HepG2 (cell line): ENCODE results near the gene PNPLA3. TPM values are rescaled to one million over a fixed set of nuclear protein-coding genes. Genes with fewer than 3 reads are reported as not detected.
A peak's percentile ranks its signal among the peaks of the same experiment; 100 is the strongest.

Experiments
- ATAC-seq: fragments of 200-7000 bp; cut with Tn5 transposase; 3 replicates; pipeline ENCODE4 v1.9.1; 2020; ENCODE audit warnings: mild to moderate bottlenecking, moderate library complexity
- BruUV-seq: library from RNA; stranded (reverse); fragments of 400-500 nt; replicated peaks from 2 replicates; lab custom pipeline; 2021; lab: Mats Ljungman, UMichigan
- CTCF ChIA-PET: fragments of 300-600 bp; formaldehyde crosslinking; extraction: SDS; loops from one replicate; lab custom pipeline; 2021; ENCODE audit warnings: low total read pairs, inconsistent platforms, low intra/inter-chr PET ratio; lab: Yijun Ruan, JAX
- POLR2A ChIA-PET: fragments of 350-600 bp; sonication (Branson Sonifier 250); formaldehyde crosslinking; loops from one replicate; lab custom pipeline; 2020; ENCODE audit warnings: antibody characterized with exemption, inconsistent platforms; lab: Yijun Ruan, JAX
- DNase-seq: peaks from one replicate; pipeline ENCODE4 v3.0.0-alpha.2; 2015; ENCODE audit warnings: low spot score
- FAIRE-seq: peaks from 3 replicates; lab custom pipeline; 2011; peaks lifted over from hg19 to GRCh38; lab: Jason Lieb, UNC
- H2AFZ ChIP-seq: one replicate; pipeline ENCODE4 v1.6.1; 2011; ENCODE audit warnings: low read length, inconsistent platforms
- H3K27ac ChIP-seq: fragments of 300-600 bp; 3 replicates; pipeline ENCODE4 v1.8.0; 2011; ENCODE audit warnings: mixed run types, mild to moderate bottlenecking, mixed read lengths, low read length, inconsistent platforms; ENCODE audit not compliant: insufficient read depth; ENCODE audit errors: extremely low read length
- H3K27me3 ChIP-seq, 2 experiments: fragments of 200-600 bp in 1 of 2; 2 replicates in 1 of 2; 3 replicates in 1 of 2; pipeline versions ENCODE4 v1.6.0 to v1.8.0; 2011; ENCODE audit warnings: low read length in 2 of 2, mild to moderate bottlenecking in 2 of 2, moderate library complexity in 2 of 2, inconsistent platforms in 1 of 2; ENCODE audit not compliant: insufficient read depth in 2 of 2, control insufficient read depth in 1 of 2
- H3K36me3 ChIP-seq, 2 experiments: fragments of 200-600 bp in 1 of 2; replicated peaks in 1 of 2; 2 replicates in 1 of 2; 3 replicates in 1 of 2; pipeline versions ENCODE4 v1.5.1 to v1.8.0; 2011; ENCODE audit warnings: low read length in 2 of 2, inconsistent platforms in 1 of 2; ENCODE audit not compliant: insufficient read depth in 2 of 2, control insufficient read depth in 1 of 2
- H3K4me1 ChIP-seq: 2 replicates; pipeline ENCODE4 v1.5.1; 2012; ENCODE audit warnings: low read length, inconsistent platforms; ENCODE audit not compliant: insufficient read depth
- H3K4me2 ChIP-seq: 2 replicates; pipeline ENCODE4 v1.6.0; 2011; ENCODE audit warnings: low read depth, low read length, inconsistent platforms
- H3K4me3 ChIP-seq, 3 experiments: fragments of 200-600 bp in 1 of 3; sonication (generic), shearing (Covaris generic) in 1 of 3; replicated peaks in 1 of 3; 2 replicates each; pipeline ENCODE4 v1.5.1; 2011 to 2016; ENCODE audit warnings: low read length in 3 of 3, inconsistent platforms in 2 of 3, low read depth in 2 of 3, mild to moderate bottlenecking in 2 of 3, control low read depth in 1 of 3, mixed read lengths in 1 of 3; ENCODE audit not compliant: insufficient read depth in 1 of 3
- H3K79me2 ChIP-seq: one replicate; pipeline ENCODE4 v1.6.1; 2011; ENCODE audit warnings: low read length, inconsistent platforms; ENCODE audit not compliant: insufficient read depth
- H3K9ac ChIP-seq: 2 replicates; pipeline ENCODE4 v1.6.0; 2011; ENCODE audit warnings: mild to moderate bottlenecking, low read depth, low read length, inconsistent platforms; ENCODE audit not compliant: insufficient read depth
- H3K9me3 ChIP-seq: 2 replicates; pipeline ENCODE4 v1.5.1; 2012; ENCODE audit warnings: mild to moderate bottlenecking, low read length
- H4K20me1 ChIP-seq: 2 replicates; pipeline ENCODE4 v1.6.0; 2011; ENCODE audit warnings: inconsistent platforms, mild to moderate bottlenecking, low read length, moderate library complexity; ENCODE audit not compliant: insufficient read depth
- ARNT ChIP-seq: fragments of 450-650 bp; IDR thresholded peaks from 2 replicates; pipeline ENCODE4 v1.6.1; 2017
- ATF1 ChIP-seq: IDR thresholded peaks from 2 replicates; pipeline ENCODE4 v1.6.1; 2016; ENCODE audit warnings: mild to moderate bottlenecking, control low read depth
- FOXC1 ChIP-seq: sonication (generic); formaldehyde crosslinking; IDR thresholded peaks from 2 replicates; pipeline ENCODE4 v1.8.0; 2022; ENCODE audit warnings: mild to moderate bottlenecking, missing genetic modification reagents, borderline replicate concordance
- HIC2 ChIP-seq: sonication (generic); formaldehyde crosslinking; IDR thresholded peaks from 2 replicates; pipeline ENCODE4 v1.9.0; 2022; ENCODE audit warnings: low read depth, missing genetic modification reagents
- HMGXB4 ChIP-seq, 2 experiments: sonication (generic) in 1 of 2; formaldehyde crosslinking in 1 of 2; IDR thresholded peaks; 2 replicates each; pipeline versions ENCODE4 v1.4.0 to v1.6.1; 2018 to 2020; ENCODE audit warnings: missing genetic modification reagents in 2 of 2, borderline replicate concordance in 1 of 2, low read depth in 1 of 2, mild to moderate bottlenecking in 1 of 2, missing biosample characterization in 1 of 2
- KDM4B ChIP-seq: sonication (generic); formaldehyde crosslinking; IDR thresholded peaks from 2 replicates; pipeline ENCODE4 v1.4.0; 2020; ENCODE audit warnings: missing genetic modification reagents
- RFXAP ChIP-seq: sonication (generic); formaldehyde crosslinking; IDR thresholded peaks from 2 replicates; pipeline ENCODE4 v1.4.0; 2020; ENCODE audit warnings: missing genetic modification reagents, borderline replicate concordance
- STAG1 ChIP-seq: sonication (generic); formaldehyde crosslinking; IDR thresholded peaks from 2 replicates; pipeline ENCODE4 v1.4.0; 2020; ENCODE audit warnings: missing genetic modification reagents
- TAF15 ChIP-seq: fragments of 200-400 bp; formaldehyde crosslinking; IDR thresholded peaks from one replicate; pipeline ENCODE4 v1.6.1; 2018; ENCODE audit warnings: mild to moderate bottlenecking, low read depth, low read length; ENCODE audit not compliant: poor library complexity, severe bottlenecking
- TCF12 ChIP-seq, 2 experiments: fragments of 450-650 bp in 1 of 2; sonication (generic) in 1 of 2; formaldehyde crosslinking in 1 of 2; IDR thresholded peaks; 2 replicates each; pipeline versions ENCODE4 v1.6.1 to v1.8.0; 2017 to 2022; ENCODE audit warnings: antibody characterized with exemption in 1 of 2, mild to moderate bottlenecking in 1 of 2, missing genetic modification reagents in 1 of 2, moderate library complexity in 1 of 2
- USF2 ChIP-seq, 2 experiments: sonication (generic) in 1 of 2; formaldehyde crosslinking in 1 of 2; IDR thresholded peaks; 2 replicates each; pipeline versions ENCODE4 v1.5.1 to v1.6.1; 2011 to 2020; ENCODE audit warnings: borderline replicate concordance in 1 of 2, low read depth in 1 of 2, low read length in 1 of 2, mild to moderate bottlenecking in 1 of 2, missing genetic modification reagents in 1 of 2, moderate library complexity in 1 of 2
- ZNF256 ChIP-seq: sonication (generic); formaldehyde crosslinking; conservative IDR thresholded peaks from 2 replicates; pipeline ENCODE4 v1.4.0; 2020; ENCODE audit warnings: missing genetic modification reagents
- ZNF414 ChIP-seq: sonication (generic); formaldehyde crosslinking; IDR thresholded peaks from 2 replicates; pipeline ENCODE4 v1.5.0; 2020; ENCODE audit warnings: missing genetic modification reagents
- ZNF546 ChIP-seq: sonication (generic); formaldehyde crosslinking; conservative IDR thresholded peaks from 2 replicates; pipeline ENCODE4 v1.8.1; 2023; ENCODE audit warnings: mild to moderate bottlenecking, missing genetic modification reagents
- WGBS: methylation state at CpG from one replicate; pipeline ENCODE4 v1.1.6; 2017; ENCODE audit warnings: low lambda C conversion rate; 5-methylcytosine and 5-hydroxymethylcytosine counted together
- in situ Hi-C: cut with HindIII; loops from 2 replicates; pipeline ENCODE4 v1.10.0; 2017; ENCODE audit warnings: low pct_unique_long_range_greater_than_20kb; ENCODE audit not compliant: extremely low pct_ligation_motif_present
- intact Hi-C: fragments of 100-400 bp; cut with micrococcal nuclease; formaldehyde crosslinking; loops from one replicate; pipeline ENCODE4 v1.10.0; 2022; ENCODE audit not compliant: unreplicated experiment
- polyA plus RNA-seq, 8 experiments: library from polyadenylated mRNA; depleted of rRNA in 3 of 8; stranded (reverse) in 7 of 8; unstranded in 1 of 8; fragments of >200 nt; fragmentation: Illumina TruSeq in 4 of 8; extraction: Trizol in 4 of 8; gene quantifications; 2 replicates each; pipeline versions ENCODE4 v1.2.1 to v1.2.3, GENCODE V29; 2011 to 2016; ENCODE audit warnings: low read depth in 4 of 8, missing spikeins in 1 of 8, mixed read lengths in 1 of 8; ENCODE audit not compliant: insufficient read depth in 1 of 8
- total RNA-seq, 5 experiments: library from RNA; depleted of rRNA; stranded (reverse); fragments of >200 nt; fragmentation: Illumina TruSeq; extraction: Trizol; gene quantifications; 2 replicates each; pipeline ENCODE4 v1.2.3, GENCODE V29; 2016; ENCODE audit warnings: low read depth in 1 of 5

Gene PNPLA3
- total and polyA plus RNA-seq, 2 of the 13 experiments (the other 11 are each of a cell fraction or from before 2014, with no cell fraction given) = 16.9 to 19.8 TPM

GRCh38 chr22:43883012-43883661 is 40.5 kb upstream of the PNPLA3 start:
- peak; percentile 51 for FAIRE-seq
- TF ChIP-seq HMGXB4 (CRISPR knock-in tag; IDR thresholded peaks at IDR 0.05; ENCODE audit: borderline replicate concordance in 1 of 2, low read depth in 1 of 2) = no peak
- no peak for TF ChIP-seq TCF12 (IDR thresholded peaks at IDR 0.05)
- TF ChIP-seq TCF12 (CRISPR knock-in tag; IDR thresholded peaks at IDR 0.05) = no peak
- TF ChIP-seq ATF1 (CRISPR knock-in tag) = no peak
- no peak for TF ChIP-seq ZNF256 (CRISPR knock-in tag)
- TF ChIP-seq ZNF414 (CRISPR knock-in tag) = no peak
- no peak for TF ChIP-seq ZNF546
- no peak for TF ChIP-seq TAF15
- TF ChIP-seq FOXC1 = no peak
- TF ChIP-seq RFXAP (CRISPR knock-in tag) = no peak
- TF ChIP-seq USF2 (IDR thresholded peaks at IDR 0.05; ENCODE audit: low read depth, low read length) = no peak
- TF ChIP-seq USF2 (CRISPR knock-in tag; IDR thresholded peaks at IDR 0.05; ENCODE audit: borderline replicate concordance) = no peak
- TF ChIP-seq HIC2 = no peak
- TF ChIP-seq KDM4B = no peak
- peak; percentile 75 for TF ChIP-seq STAG1 (CRISPR knock-in tag)
- TF ChIP-seq ARNT = no peak

More at GRCh38 chr22:43883012-43883661, 40.5 kb upstream of the PNPLA3 start:
- DNase-seq = peak; percentile 77
- H3K9ac ChIP-seq = no peak overlapping the region
- no peak overlapping the region for H3K4me2 ChIP-seq
- H3K27ac ChIP-seq = no peak overlapping the region
- no peaks in the 10 kb centered on the region for H4K20me1 ChIP-seq
- no peak overlapping the region for H2AFZ ChIP-seq
- no peak overlapping the region for H3K4me3 ChIP-seq
- no peaks in the 10 kb centered on the region for H3K4me1 ChIP-seq
- CTCF ChIA-PET = interaction anchor here (2.0 kb wide), 1 partner anchor 63 kb away, joined by 7 read pairs; no protein-coding TSS in a partner anchor
- POLR2A ChIA-PET = no interaction called here
- BruUV-seq = no TSS peak
- in situ Hi-C loops = loop anchor here (25.0 kb wide), 1 partner anchor 754 kb away; no protein-coding TSS in a partner anchor
- intact Hi-C loops = loop anchor here (1.0 kb wide), 2 partner anchors 40 to 63 kb away; partner anchors contain the start of gene PNPLA3
- ATAC-seq = peak; percentile 89
- peaks cover 0 to 3% of the 10 kb centered on the region in 2 experiments; a peak in 2 of 5 replicates for H3K27me3 ChIP-seq
- WGBS = 0% methylated on average over 5 of the region's 14 CpGs
- H3K79me2 ChIP-seq = no peaks in the 10 kb centered on the region
- H3K36me3 ChIP-seq = no peaks in the 10 kb centered on the region
- H3K9me3 ChIP-seq = no peaks in the 10 kb centered on the region
